Astrocyte (in vitro differentiated cells and primary cell): ENCODE data around the gene HP1BP3.

Experiments
- EZH2 ChIP-seq: IDR thresholded peaks from 2 replicates; pipeline ENCODE4 v1.6.1; 2012; ENCODE audit warnings: mild to moderate bottlenecking, low read length, inconsistent platforms; ENCODE audit not compliant: insufficient read depth
- TF ChIP-seq, protein P1 (sequence below): IDR thresholded peaks from 2 replicates; pipeline ENCODE4 v1.5.1; 2011; ENCODE audit warnings: low read depth, mild to moderate bottlenecking, inconsistent platforms, low read length, moderate library complexity; ENCODE audit not compliant: insufficient read depth

GRCh38 chr1:20708057-20708456 lies 79.0 kb downstream of the HP1BP3 start:
- TF ChIP-seq, protein P1, sequence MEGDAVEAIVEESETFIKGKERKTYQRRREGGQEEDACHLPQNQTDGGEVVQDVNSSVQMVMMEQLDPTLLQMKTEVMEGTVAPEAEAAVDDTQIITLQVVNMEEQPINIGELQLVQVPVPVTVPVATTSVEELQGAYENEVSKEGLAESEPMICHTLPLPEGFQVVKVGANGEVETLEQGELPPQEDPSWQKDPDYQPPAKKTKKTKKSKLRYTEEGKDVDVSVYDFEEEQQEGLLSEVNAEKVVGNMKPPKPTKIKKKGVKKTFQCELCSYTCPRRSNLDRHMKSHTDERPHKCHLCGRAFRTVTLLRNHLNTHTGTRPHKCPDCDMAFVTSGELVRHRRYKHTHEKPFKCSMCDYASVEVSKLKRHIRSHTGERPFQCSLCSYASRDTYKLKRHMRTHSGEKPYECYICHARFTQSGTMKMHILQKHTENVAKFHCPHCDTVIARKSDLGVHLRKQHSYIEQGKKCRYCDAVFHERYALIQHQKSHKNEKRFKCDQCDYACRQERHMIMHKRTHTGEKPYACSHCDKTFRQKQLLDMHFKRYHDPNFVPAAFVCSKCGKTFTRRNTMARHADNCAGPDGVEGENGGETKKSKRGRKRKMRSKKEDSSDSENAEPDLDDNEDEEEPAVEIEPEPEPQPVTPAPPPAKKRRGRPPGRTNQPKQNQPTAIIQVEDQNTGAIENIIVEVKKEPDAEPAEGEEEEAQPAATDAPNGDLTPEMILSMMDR, result no peak
- TF ChIP-seq EZH2, result no peak
